ENCODE measurements around the gene DNLZ. TPM values are rescaled to one million over a fixed set of nuclear protein-coding genes. Genes with fewer than 3 reads are reported as not detected.

DNLZ gene
- total and polyA plus RNA-seq, 9 of the 15 experiments (the other 6 are each of a cell fraction or from before 2014, with no cell fraction given), result 0.17 to 44.6 (median 3.4) TPM

DNA sequence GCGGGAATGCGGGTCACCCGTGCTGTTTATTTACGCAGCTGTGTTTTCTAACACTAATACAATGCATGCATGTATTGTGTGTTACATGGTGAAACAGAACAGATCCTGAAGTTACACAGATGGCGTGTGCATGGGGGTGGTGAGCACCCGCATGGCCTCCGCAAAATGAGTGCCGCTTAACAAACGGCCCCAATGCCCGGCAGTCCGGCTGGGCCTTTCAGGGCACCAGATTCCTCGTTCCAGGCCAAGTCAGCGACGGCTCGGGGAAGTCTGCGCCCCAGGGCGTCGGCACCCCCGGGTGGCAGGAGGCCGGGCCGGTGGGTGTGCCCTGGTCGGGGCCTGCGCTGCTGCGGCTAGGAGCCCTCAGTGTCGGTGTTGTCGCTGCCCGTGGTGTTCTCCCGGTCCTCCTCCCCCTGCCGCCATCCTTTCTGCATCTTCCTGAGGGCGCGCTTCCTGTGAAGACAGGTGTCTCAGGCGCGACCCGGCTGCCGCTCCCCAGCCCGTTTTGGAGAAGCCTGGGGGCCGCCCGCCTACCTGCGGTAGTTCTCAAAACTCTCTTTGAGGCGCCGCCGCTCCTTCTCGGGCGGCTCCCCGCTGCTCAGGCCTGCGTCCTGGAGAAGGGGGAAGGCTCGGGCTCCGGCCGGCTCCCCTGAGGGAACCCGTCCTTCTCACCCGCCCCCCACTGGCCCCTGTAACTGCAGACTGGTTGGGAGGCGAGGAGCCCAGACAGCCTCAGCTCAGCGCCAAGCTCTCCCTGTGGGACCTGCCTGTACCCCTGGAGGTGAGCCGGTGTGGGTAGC is 605 bp upstream of the DNLZ start (continued):
- TF ChIP-seq, protein P1, sequence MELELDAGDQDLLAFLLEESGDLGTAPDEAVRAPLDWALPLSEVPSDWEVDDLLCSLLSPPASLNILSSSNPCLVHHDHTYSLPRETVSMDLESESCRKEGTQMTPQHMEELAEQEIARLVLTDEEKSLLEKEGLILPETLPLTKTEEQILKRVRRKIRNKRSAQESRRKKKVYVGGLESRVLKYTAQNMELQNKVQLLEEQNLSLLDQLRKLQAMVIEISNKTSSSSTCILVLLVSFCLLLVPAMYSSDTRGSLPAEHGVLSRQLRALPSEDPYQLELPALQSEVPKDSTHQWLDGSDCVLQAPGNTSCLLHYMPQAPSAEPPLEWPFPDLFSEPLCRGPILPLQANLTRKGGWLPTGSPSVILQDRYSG (tag; conservative IDR thresholded peaks at IDR 0.05; ENCODE audit: low read depth), result no peak
- TF ChIP-seq, protein P2, sequence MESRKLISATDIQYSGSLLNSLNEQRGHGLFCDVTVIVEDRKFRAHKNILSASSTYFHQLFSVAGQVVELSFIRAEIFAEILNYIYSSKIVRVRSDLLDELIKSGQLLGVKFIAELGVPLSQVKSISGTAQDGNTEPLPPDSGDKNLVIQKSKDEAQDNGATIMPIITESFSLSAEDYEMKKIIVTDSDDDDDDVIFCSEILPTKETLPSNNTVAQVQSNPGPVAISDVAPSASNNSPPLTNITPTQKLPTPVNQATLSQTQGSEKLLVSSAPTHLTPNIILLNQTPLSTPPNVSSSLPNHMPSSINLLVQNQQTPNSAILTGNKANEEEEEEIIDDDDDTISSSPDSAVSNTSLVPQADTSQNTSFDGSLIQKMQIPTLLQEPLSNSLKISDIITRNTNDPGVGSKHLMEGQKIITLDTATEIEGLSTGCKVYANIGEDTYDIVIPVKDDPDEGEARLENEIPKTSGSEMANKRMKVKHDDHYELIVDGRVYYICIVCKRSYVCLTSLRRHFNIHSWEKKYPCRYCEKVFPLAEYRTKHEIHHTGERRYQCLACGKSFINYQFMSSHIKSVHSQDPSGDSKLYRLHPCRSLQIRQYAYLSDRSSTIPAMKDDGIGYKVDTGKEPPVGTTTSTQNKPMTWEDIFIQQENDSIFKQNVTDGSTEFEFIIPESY (CRISPR knock-in tag; IDR thresholded peaks at IDR 0.05), result peak; percentile 69
- TF ChIP-seq E2F8 (IDR thresholded peaks at IDR 0.05; ENCODE audit: low read depth, partially characterized antibody), result peak; percentile 29

All from K562 (cell line).